HepG2 (cell line): ENCODE data around the gene GABRG3. TPM values are rescaled to one million over a fixed set of nuclear protein-coding genes. Genes with fewer than 3 reads are reported as not detected.

Experiments
- ATAC-seq: fragments of 200-7000 bp; cut with Tn5 transposase; 3 replicates; pipeline ENCODE4 v1.9.1; 2020; ENCODE audit warnings: mild to moderate bottlenecking, moderate library complexity
- BruUV-seq: library from RNA; stranded (reverse); fragments of 400-500 nt; replicated peaks from 2 replicates; lab custom pipeline; 2021; lab: Mats Ljungman, UMichigan
- CTCF ChIA-PET: fragments of 300-600 bp; formaldehyde crosslinking; extraction: SDS; loops from one replicate; lab custom pipeline; 2021; ENCODE audit warnings: low total read pairs, inconsistent platforms, low intra/inter-chr PET ratio; lab: Yijun Ruan, JAX
- POLR2A ChIA-PET: fragments of 350-600 bp; sonication (Branson Sonifier 250); formaldehyde crosslinking; loops from one replicate; lab custom pipeline; 2020; ENCODE audit warnings: antibody characterized with exemption, inconsistent platforms; lab: Yijun Ruan, JAX
- DNase-seq: peaks from one replicate; pipeline ENCODE4 v3.0.0-alpha.2; 2015; ENCODE audit warnings: low spot score
- FAIRE-seq: peaks from 3 replicates; lab custom pipeline; 2011; peaks lifted over from hg19 to GRCh38; lab: Jason Lieb, UNC
- H2AFZ ChIP-seq: one replicate; pipeline ENCODE4 v1.6.1; 2011; ENCODE audit warnings: low read length, inconsistent platforms
- H3K27ac ChIP-seq: fragments of 300-600 bp; 3 replicates; pipeline ENCODE4 v1.8.0; 2011; ENCODE audit warnings: mixed run types, mild to moderate bottlenecking, mixed read lengths, low read length, inconsistent platforms; ENCODE audit not compliant: insufficient read depth; ENCODE audit errors: extremely low read length
- H3K27me3 ChIP-seq, 2 experiments: fragments of 200-600 bp in 1 of 2; 2 replicates in 1 of 2; 3 replicates in 1 of 2; pipeline versions ENCODE4 v1.6.0 to v1.8.0; 2011; ENCODE audit warnings: low read length in 2 of 2, mild to moderate bottlenecking in 2 of 2, moderate library complexity in 2 of 2, inconsistent platforms in 1 of 2; ENCODE audit not compliant: insufficient read depth in 2 of 2, control insufficient read depth in 1 of 2
- H3K36me3 ChIP-seq, 2 experiments: fragments of 200-600 bp in 1 of 2; replicated peaks in 1 of 2; 2 replicates in 1 of 2; 3 replicates in 1 of 2; pipeline versions ENCODE4 v1.5.1 to v1.8.0; 2011; ENCODE audit warnings: low read length in 2 of 2, inconsistent platforms in 1 of 2; ENCODE audit not compliant: insufficient read depth in 2 of 2, control insufficient read depth in 1 of 2
- H3K4me1 ChIP-seq: 2 replicates; pipeline ENCODE4 v1.5.1; 2012; ENCODE audit warnings: low read length, inconsistent platforms; ENCODE audit not compliant: insufficient read depth
- H3K4me2 ChIP-seq: 2 replicates; pipeline ENCODE4 v1.6.0; 2011; ENCODE audit warnings: low read depth, low read length, inconsistent platforms
- H3K4me3 ChIP-seq, 3 experiments: fragments of 200-600 bp in 1 of 3; sonication (generic), shearing (Covaris generic) in 1 of 3; replicated peaks in 1 of 3; 2 replicates each; pipeline ENCODE4 v1.5.1; 2011 to 2016; ENCODE audit warnings: low read length in 3 of 3, inconsistent platforms in 2 of 3, low read depth in 2 of 3, mild to moderate bottlenecking in 2 of 3, control low read depth in 1 of 3, mixed read lengths in 1 of 3; ENCODE audit not compliant: insufficient read depth in 1 of 3
- H3K79me2 ChIP-seq: one replicate; pipeline ENCODE4 v1.6.1; 2011; ENCODE audit warnings: low read length, inconsistent platforms; ENCODE audit not compliant: insufficient read depth
- H3K9ac ChIP-seq: 2 replicates; pipeline ENCODE4 v1.6.0; 2011; ENCODE audit warnings: mild to moderate bottlenecking, low read depth, low read length, inconsistent platforms; ENCODE audit not compliant: insufficient read depth
- H3K9me3 ChIP-seq: 2 replicates; pipeline ENCODE4 v1.5.1; 2012; ENCODE audit warnings: mild to moderate bottlenecking, low read length
- H4K20me1 ChIP-seq: 2 replicates; pipeline ENCODE4 v1.6.0; 2011; ENCODE audit warnings: inconsistent platforms, mild to moderate bottlenecking, low read length, moderate library complexity; ENCODE audit not compliant: insufficient read depth
- HHEX ChIP-seq: IDR thresholded peaks from 2 replicates; pipeline ENCODE4 v1.6.1; 2016; ENCODE audit warnings: control low read depth
- RFXANK ChIP-seq: IDR thresholded peaks from 2 replicates; pipeline ENCODE4 v1.6.1; 2016
- TP53 ChIP-seq: sonication (generic); formaldehyde crosslinking; conservative IDR thresholded peaks from 2 replicates; pipeline ENCODE4 v1.4.0; 2020; ENCODE audit warnings: missing genetic modification reagents
- ZNF746 ChIP-seq: sonication (generic); formaldehyde crosslinking; IDR thresholded peaks from 2 replicates; pipeline ENCODE4 v1.8.0; 2022; ENCODE audit warnings: mild to moderate bottlenecking, missing genetic modification reagents
- WGBS: methylation state at CpG from one replicate; pipeline ENCODE4 v1.1.6; 2017; ENCODE audit warnings: low lambda C conversion rate; 5-methylcytosine and 5-hydroxymethylcytosine counted together
- in situ Hi-C: cut with HindIII; loops from 2 replicates; pipeline ENCODE4 v1.10.0; 2017; ENCODE audit warnings: low pct_unique_long_range_greater_than_20kb; ENCODE audit not compliant: extremely low pct_ligation_motif_present
- intact Hi-C: fragments of 100-400 bp; cut with micrococcal nuclease; formaldehyde crosslinking; loops from one replicate; pipeline ENCODE4 v1.10.0; 2022; ENCODE audit not compliant: unreplicated experiment
- polyA plus RNA-seq, 8 experiments: library from polyadenylated mRNA; depleted of rRNA in 3 of 8; stranded (reverse) in 7 of 8; unstranded in 1 of 8; fragments of >200 nt; fragmentation: Illumina TruSeq in 4 of 8; extraction: Trizol in 4 of 8; gene quantifications; 2 replicates each; pipeline versions ENCODE4 v1.2.1 to v1.2.3, GENCODE V29; 2011 to 2016; ENCODE audit warnings: low read depth in 4 of 8, missing spikeins in 1 of 8, mixed read lengths in 1 of 8; ENCODE audit not compliant: insufficient read depth in 1 of 8
- total RNA-seq, 5 experiments: library from RNA; depleted of rRNA; stranded (reverse); fragments of >200 nt; fragmentation: Illumina TruSeq; extraction: Trizol; gene quantifications; 2 replicates each; pipeline ENCODE4 v1.2.3, GENCODE V29; 2016; ENCODE audit warnings: low read depth in 1 of 5
- TF ChIP-seq, protein P1 (sequence below): IDR thresholded peaks from 2 replicates; pipeline ENCODE4 v1.4.0; 2020; ENCODE audit warnings: mild to moderate bottlenecking, missing genetic modification reagents
- TF ChIP-seq, protein P2 (sequence below): IDR thresholded peaks from 2 replicates; pipeline ENCODE4 v1.6.1; 2016; ENCODE audit warnings: mild to moderate bottlenecking
- TF ChIP-seq, protein P3 (sequence below): sonication (generic); formaldehyde crosslinking; IDR thresholded peaks from 2 replicates; pipeline ENCODE4 v1.5.1; 2020; ENCODE audit warnings: mild to moderate bottlenecking, moderate library complexity, missing genetic modification reagents
- TF ChIP-seq, protein P4 (sequence below): IDR thresholded peaks from 2 replicates; pipeline ENCODE4 v1.6.1; 2018; ENCODE audit warnings: missing genetic modification reagents, mild to moderate bottlenecking, missing compliant biosample characterization

The GABRG3 gene
- total and polyA plus RNA-seq, 2 of the 13 experiments (the other 11 are each of a cell fraction or from before 2014, with no cell fraction given): not detected

DNA sequence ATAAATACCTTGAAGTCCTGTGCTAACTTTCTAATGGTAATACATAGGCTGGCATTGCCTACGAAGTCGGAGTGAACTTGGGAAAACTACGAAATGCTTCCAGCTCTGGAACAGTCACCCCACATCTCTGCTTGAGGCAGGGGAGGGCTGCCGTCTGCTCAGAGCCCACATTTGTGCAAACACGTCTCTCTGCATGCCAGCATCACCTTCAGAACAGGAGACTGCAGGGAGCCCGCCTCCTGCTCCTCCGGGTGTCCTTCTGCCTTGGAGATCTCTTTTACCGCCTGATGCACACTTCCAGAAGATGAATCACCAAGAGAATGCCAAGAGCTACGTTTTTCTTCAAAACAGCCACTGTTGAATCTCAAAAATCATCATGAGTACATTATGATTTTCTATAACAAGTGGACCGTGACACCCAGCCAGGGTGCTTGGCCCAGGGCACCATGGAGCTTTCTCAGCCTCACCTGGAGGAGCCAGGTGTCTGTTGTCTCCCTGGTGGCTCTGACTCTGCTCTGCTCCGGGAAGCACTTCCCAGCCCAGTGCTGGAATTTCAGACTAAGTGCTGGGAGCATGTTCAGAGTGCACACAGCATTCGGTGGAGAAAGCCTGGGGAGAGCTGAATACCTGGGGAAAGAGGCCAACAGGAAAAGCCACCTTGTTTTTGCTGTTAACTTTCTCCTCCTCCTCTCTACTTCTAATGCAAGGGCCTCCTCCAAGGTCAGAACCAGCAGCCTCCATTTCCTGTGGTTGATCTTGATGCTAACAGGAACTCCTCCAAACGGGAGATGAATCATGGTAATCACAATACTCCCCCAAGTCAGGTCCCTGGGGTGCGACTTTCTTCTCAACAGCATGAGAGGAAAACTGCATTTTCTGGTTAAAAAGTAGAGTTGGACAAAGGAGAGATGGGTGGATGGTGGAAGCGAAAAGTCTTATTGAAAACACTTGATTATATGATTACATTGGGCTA lies 467.7 kb downstream of the GABRG3 start:
- Histone ChIP-seq H3K36me3 (no peaks in the 10 kb centered on the region), H3K4me2 (no peak overlapping the region), H3K9ac (no peak overlapping the region), H3K27me3 (no peaks in the 10 kb centered on the region), H3K4me3 (no peak overlapping the region), H3K4me1 (no peaks in the 10 kb centered on the region), H4K20me1 (no peaks in the 10 kb centered on the region), H2AFZ (no peak overlapping the region), H3K9me3 (peaks cover 71% of the 10 kb centered on the region), H3K79me2 (no peaks in the 10 kb centered on the region)
- CTCF ChIA-PET: no interaction called here
- FAIRE-seq: no peak
- WGBS: 2% methylated on average over 12 of the region's 15 CpGs
- POLR2A ChIA-PET: no interaction called here
- no peak for DNase-seq
- in situ Hi-C loops: no loop called here
- BruUV-seq: no TSS peak
- no peak for ATAC-seq
- intact Hi-C loops: no loop called here
- TF ChIP-seq, protein P1, sequence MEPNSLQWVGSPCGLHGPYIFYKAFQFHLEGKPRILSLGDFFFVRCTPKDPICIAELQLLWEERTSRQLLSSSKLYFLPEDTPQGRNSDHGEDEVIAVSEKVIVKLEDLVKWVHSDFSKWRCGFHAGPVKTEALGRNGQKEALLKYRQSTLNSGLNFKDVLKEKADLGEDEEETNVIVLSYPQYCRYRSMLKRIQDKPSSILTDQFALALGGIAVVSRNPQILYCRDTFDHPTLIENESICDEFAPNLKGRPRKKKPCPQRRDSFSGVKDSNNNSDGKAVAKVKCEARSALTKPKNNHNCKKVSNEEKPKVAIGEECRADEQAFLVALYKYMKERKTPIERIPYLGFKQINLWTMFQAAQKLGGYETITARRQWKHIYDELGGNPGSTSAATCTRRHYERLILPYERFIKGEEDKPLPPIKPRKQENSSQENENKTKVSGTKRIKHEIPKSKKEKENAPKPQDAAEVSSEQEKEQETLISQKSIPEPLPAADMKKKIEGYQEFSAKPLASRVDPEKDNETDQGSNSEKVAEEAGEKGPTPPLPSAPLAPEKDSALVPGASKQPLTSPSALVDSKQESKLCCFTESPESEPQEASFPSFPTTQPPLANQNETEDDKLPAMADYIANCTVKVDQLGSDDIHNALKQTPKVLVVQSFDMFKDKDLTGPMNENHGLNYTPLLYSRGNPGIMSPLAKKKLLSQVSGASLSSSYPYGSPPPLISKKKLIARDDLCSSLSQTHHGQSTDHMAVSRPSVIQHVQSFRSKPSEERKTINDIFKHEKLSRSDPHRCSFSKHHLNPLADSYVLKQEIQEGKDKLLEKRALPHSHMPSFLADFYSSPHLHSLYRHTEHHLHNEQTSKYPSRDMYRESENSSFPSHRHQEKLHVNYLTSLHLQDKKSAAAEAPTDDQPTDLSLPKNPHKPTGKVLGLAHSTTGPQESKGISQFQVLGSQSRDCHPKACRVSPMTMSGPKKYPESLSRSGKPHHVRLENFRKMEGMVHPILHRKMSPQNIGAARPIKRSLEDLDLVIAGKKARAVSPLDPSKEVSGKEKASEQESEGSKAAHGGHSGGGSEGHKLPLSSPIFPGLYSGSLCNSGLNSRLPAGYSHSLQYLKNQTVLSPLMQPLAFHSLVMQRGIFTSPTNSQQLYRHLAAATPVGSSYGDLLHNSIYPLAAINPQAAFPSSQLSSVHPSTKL: no peak
- TF ChIP-seq, all 625 proteins: peak for 0
- no peak overlapping the region for H3K27ac ChIP-seq

DNA sequence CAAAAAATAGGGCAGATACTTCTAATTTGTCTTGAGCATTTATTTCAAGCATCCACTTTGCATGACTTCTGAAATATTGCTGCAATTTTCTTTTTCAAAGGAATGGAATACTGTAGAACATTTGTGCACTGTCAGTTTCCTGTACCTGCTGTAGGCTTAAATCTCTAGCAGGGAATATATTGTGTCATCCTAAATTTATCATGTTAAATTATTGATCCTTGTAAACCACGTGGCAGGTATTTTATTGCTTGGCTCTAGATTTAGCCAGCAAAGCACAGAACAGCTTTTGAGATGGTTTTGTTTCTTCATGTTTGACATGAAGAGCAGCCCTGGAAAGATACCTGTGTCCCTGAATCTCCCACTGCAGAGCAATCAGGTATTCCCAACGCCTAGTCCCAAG lies 470.1 kb downstream of the GABRG3 start:
- H3K9ac ChIP-seq: no peak overlapping the region
- no TSS peak for BruUV-seq
- H3K79me2 ChIP-seq: no peaks in the 10 kb centered on the region
- no peak overlapping the region for H2AFZ ChIP-seq
- no peaks in the 10 kb centered on the region for H3K36me3 ChIP-seq
- no peak overlapping the region for H3K4me3 ChIP-seq
- H3K4me2 ChIP-seq: no peak overlapping the region
- 3% methylated on average over 2 of the region's 2 CpGs for WGBS
- CTCF ChIA-PET: no interaction called here
- in situ Hi-C loops: no loop called here
- intact Hi-C loops: no loop called here
- ATAC-seq: no peak
- no peak overlapping the region for H3K27ac ChIP-seq
- no peaks in the 10 kb centered on the region for H3K27me3 ChIP-seq
- FAIRE-seq: no peak
- no peaks in the 10 kb centered on the region for H3K4me1 ChIP-seq
- POLR2A ChIA-PET: no interaction called here
- H3K9me3 ChIP-seq: peaks cover 59% of the 10 kb centered on the region
- no peaks in the 10 kb centered on the region for H4K20me1 ChIP-seq
- DNase-seq: no peak
- TF ChIP-seq TP53 (CRISPR knock-in tag) (no peak), RFXANK (CRISPR knock-in tag) (no peak), HHEX (no peak), ZNF746 (CRISPR knock-in tag) (no peak)
- TF ChIP-seq, protein P2, sequence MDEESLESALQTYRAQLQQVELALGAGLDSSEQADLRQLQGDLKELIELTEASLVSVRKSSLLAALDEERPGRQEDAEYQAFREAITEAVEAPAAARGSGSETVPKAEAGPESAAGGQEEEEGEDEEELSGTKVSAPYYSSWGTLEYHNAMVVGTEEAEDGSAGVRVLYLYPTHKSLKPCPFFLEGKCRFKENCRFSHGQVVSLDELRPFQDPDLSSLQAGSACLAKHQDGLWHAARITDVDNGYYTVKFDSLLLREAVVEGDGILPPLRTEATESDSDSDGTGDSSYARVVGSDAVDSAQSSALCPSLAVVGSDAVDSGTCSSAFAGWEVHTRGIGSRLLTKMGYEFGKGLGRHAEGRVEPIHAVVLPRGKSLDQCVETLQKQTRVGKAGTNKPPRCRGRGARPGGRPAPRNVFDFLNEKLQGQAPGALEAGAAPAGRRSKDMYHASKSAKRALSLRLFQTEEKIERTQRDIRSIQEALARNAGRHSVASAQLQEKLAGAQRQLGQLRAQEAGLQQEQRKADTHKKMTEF (CRISPR knock-in tag): no peak
- TF ChIP-seq, protein P3, sequence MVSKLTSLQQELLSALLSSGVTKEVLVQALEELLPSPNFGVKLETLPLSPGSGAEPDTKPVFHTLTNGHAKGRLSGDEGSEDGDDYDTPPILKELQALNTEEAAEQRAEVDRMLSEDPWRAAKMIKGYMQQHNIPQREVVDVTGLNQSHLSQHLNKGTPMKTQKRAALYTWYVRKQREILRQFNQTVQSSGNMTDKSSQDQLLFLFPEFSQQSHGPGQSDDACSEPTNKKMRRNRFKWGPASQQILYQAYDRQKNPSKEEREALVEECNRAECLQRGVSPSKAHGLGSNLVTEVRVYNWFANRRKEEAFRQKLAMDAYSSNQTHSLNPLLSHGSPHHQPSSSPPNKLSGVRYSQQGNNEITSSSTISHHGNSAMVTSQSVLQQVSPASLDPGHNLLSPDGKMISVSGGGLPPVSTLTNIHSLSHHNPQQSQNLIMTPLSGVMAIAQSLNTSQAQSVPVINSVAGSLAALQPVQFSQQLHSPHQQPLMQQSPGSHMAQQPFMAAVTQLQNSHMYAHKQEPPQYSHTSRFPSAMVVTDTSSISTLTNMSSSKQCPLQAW (CRISPR knock-in tag): no peak
- TF ChIP-seq, protein P4, sequence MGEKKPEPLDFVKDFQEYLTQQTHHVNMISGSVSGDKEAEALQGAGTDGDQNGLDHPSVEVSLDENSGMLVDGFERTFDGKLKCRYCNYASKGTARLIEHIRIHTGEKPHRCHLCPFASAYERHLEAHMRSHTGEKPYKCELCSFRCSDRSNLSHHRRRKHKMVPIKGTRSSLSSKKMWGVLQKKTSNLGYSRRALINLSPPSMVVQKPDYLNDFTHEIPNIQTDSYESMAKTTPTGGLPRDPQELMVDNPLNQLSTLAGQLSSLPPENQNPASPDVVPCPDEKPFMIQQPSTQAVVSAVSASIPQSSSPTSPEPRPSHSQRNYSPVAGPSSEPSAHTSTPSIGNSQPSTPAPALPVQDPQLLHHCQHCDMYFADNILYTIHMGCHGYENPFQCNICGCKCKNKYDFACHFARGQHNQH: no peak
